ENCODE results near the gene ZNF518B. TPM values are rescaled to one million over a fixed set of nuclear protein-coding genes. Genes with fewer than 3 reads are reported as not detected.

The ZNF518B gene
- polyA plus RNA-seq, 1 donor from 2014 or later, result 38.2 TPM

GRCh38 chr4:10492464-10492863, 35.2 kb upstream of the ZNF518B start:
- Histone ChIP-seq H3K9ac (ENCODE audit: low read length) (no peak overlapping the region), H3K9me2 (ENCODE audit: insufficient read depth, low read length) (no peaks in the 10 kb centered on the region), H3K79me2 (replicated peaks; ENCODE audit: insufficient read depth, low read length) (no peaks in the 10 kb centered on the region), H3K27ac (ENCODE audit: low read length) (no peak overlapping the region), H3K27me3 (ENCODE audit: insufficient read depth, low read depth, low read length) (no peaks in the 10 kb centered on the region), H3K4me3 (ENCODE audit: low read length) (no peak overlapping the region), H3F3A (ENCODE audit: insufficient read depth, low read length, poor library complexity, severe bottlenecking) (no peaks in the 10 kb centered on the region), H3K4me2 (ENCODE audit: low read length) (no peak overlapping the region), H3K36me3 (ENCODE audit: insufficient read depth, low read length) (no peaks in the 10 kb centered on the region), H4K20me1 (ENCODE audit: insufficient read depth) (no peaks in the 10 kb centered on the region), H2AFZ (ENCODE audit: low read depth, low read length) (no peak overlapping the region), H3K9me3 (ENCODE audit: low read length) (no peaks in the 10 kb centered on the region)
- TF ChIP-seq CTCF (IDR thresholded peaks at IDR 0.05; ENCODE audit: poor library complexity, severe bottlenecking), result no peak
- TF ChIP-seq EZH2 (IDR thresholded peaks at IDR 0.05; ENCODE audit: borderline replicate concordance, insufficient read depth, low read length, poor library complexity, severe bottlenecking), result no peak
- no peak for TF ChIP-seq POLR2AphosphoS5 (IDR thresholded peaks at IDR 0.05)
- no peak for TF ChIP-seq SMC3 (conservative IDR thresholded peaks at IDR 0.05; ENCODE audit: poor library complexity)

GRCh38 chr4:10491401-10491800, 34.2 kb upstream of the ZNF518B start:
- Histone ChIP-seq H3K4me2 (ENCODE audit: low read length) (no peak overlapping the region), H3K27ac (ENCODE audit: low read length) (no peak overlapping the region), H3K9me3 (ENCODE audit: low read length) (no peaks in the 10 kb centered on the region), H4K20me1 (ENCODE audit: insufficient read depth) (no peaks in the 10 kb centered on the region), H3K9ac (ENCODE audit: low read length) (no peak overlapping the region), H3K9me2 (ENCODE audit: insufficient read depth, low read length) (no peaks in the 10 kb centered on the region), H3K27me3 (ENCODE audit: insufficient read depth, low read depth, low read length) (no peaks in the 10 kb centered on the region), H3K4me3 (ENCODE audit: low read length) (no peak overlapping the region), H3F3A (ENCODE audit: insufficient read depth, low read length, poor library complexity, severe bottlenecking) (no peaks in the 10 kb centered on the region), H2AFZ (ENCODE audit: low read depth, low read length) (no peak overlapping the region), H3K79me2 (replicated peaks; ENCODE audit: insufficient read depth, low read length) (no peaks in the 10 kb centered on the region), H3K36me3 (ENCODE audit: insufficient read depth, low read length) (no peaks in the 10 kb centered on the region)
- TF ChIP-seq MXI1 (conservative IDR thresholded peaks at IDR 0.05; ENCODE audit: poor library complexity, severe bottlenecking) (no peak), REST (IDR thresholded peaks at IDR 0.05; ENCODE audit: borderline replicate concordance) (no peak), RAD21 (conservative IDR thresholded peaks at IDR 0.05) (no peak), TAF1 (IDR thresholded peaks at IDR 0.05; ENCODE audit: low read depth) (no peak), EZH2 (IDR thresholded peaks at IDR 0.05; ENCODE audit: borderline replicate concordance, insufficient read depth, low read length, poor library complexity, severe bottlenecking) (no peak), EP300 (conservative IDR thresholded peaks at IDR 0.05; ENCODE audit: poor library complexity, severe bottlenecking) (no peak), SMC3 (conservative IDR thresholded peaks at IDR 0.05; ENCODE audit: poor library complexity) (no peak), CTCF (IDR thresholded peaks at IDR 0.05; ENCODE audit: poor library complexity, severe bottlenecking) (no peak), POLR2AphosphoS5 (IDR thresholded peaks at IDR 0.05) (no peak)
